T-helper 1 cell (primary cell): Measurements from ENCODE around the gene GPR156.
"Not testable (repeated sequence)": the region's sequence is repeated elsewhere in the genome, so short reads cannot be mapped to it uniquely, and the experiment has no call there.

Experiments
- DNase-seq, 5 donors: peaks; one replicate each; pipeline ENCODE4 v3.0.0-alpha.2; 2012 to 2020

GPR156 gene

DNA sequence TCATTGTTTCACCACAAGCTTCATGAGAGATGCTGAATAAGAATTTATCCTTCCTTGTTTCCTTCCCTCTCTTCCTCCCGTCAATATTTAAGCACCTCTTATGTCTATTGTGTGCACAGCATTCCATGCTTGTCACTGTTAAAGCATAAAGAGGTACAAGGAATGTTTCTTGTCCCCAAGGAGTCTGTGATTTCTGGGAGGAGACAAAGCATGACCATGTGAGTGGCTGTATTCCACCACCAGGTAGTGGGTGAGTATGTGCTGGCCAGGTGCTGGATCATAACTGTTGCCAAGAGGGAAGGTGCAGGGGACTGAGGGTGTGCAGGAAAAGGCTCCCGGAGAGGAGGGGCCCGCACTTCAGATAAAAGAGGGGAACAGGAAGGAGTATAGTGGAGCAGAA, 127.9 kb downstream of the GPR156 start:
- no peak for DNase-seq

DNA sequence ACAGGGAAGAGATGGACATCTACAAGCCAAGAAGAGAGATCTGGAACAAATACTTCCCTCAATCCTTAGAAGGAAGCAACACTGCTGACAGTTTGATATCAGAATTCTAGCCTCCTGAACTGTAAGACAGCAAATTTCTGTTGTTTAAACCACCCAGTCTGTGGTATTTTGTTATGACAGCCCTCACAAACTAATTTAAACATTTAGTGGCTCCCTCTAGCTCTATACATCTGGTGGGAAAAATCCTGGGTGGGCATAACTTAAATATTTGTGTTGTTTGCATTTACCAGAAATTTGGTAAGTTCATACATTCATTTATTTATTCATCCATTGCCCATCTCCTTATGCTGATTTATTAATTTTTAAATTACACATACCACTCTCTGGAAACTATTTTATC, 128.3 kb downstream of the GPR156 start:
- DNase-seq: no peak

GRCh38 chr3:120155694-120156093, 129.3 kb downstream of the GPR156 start:
- not testable (repeated sequence) for DNase-seq

DNA sequence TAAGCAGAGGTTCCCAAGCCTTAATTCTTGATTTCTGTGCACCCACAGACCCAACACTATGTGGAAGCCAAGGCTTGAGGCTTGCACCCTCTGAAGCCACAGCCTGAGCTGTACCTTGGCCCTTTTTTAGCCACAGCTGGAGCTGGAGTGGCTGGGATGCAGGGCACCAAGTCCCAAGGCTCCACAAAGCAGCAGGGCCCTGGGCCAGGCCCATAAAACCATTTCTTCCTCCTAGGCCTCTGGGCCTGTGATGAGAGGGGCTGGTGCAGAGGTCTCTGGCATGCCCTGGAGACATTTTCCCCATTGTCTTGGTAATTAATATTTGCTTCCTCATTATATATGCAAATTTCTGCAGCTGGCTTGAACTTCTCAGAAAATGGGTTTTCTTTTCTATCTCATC, 129.9 kb downstream of the GPR156 start:
- no peak for DNase-seq

DNA sequence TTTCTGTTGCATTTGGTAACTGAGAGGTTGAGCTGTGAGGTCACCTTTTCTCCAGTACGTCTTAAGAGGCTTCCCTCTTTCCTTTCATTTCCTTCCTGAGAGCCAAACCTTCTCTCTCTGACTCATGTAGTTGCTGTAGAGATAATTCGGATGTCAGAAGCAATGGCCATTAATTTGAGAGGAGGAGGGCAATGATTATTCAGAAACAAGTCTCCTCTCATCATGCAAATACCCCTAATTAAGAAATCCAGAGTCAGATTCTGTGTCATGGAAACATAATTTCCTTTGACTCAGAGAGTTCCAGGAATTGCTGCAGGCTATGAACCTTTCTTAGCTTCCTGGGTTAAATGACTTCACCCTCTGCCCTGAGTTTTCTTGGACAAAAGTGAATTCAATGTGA, 131.7 kb downstream of the GPR156 start:
- no peak for DNase-seq

- no peak for DNase-seq
These were observed 133.2 kb downstream of the GPR156 start for GRCh38 chr3:120151791-120152190.

DNA sequence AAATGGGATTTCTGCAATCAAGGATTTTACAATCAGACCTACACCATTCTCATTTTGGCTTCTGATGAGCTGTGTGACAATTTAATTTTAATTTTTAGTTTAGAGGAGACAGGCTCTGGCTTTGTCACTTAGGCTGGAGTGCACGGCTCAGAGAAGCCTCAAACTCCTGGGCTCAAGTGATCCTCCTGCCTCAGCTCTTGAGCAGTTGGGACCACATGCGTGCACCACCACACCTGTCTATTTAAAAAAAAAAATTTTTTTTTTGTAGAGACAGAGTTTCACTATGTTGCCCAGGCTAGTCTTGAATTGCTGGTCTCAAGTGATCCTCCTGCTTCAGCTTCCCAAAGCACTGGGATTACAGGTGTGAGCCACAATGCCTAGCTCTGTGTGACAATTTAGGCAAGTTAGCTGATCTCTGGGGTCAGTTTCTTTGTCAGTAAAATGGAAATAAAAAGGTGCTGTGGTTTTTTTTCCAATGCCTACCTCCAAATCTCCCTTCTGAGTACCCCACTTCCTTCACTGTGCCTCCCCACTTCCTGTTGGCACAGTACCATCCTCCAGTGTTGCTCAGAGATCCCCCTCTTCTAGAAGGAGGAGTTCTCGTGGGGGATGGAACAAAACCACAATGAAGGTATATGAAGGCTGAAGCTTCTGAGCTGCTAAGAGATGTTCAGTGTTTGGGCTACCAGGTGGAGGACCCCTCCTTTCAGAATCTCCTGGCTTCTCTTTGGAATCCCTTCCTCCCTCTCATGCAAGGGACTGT, 136.7 kb downstream of the GPR156 start:
- no peak for DNase-seq

DNA sequence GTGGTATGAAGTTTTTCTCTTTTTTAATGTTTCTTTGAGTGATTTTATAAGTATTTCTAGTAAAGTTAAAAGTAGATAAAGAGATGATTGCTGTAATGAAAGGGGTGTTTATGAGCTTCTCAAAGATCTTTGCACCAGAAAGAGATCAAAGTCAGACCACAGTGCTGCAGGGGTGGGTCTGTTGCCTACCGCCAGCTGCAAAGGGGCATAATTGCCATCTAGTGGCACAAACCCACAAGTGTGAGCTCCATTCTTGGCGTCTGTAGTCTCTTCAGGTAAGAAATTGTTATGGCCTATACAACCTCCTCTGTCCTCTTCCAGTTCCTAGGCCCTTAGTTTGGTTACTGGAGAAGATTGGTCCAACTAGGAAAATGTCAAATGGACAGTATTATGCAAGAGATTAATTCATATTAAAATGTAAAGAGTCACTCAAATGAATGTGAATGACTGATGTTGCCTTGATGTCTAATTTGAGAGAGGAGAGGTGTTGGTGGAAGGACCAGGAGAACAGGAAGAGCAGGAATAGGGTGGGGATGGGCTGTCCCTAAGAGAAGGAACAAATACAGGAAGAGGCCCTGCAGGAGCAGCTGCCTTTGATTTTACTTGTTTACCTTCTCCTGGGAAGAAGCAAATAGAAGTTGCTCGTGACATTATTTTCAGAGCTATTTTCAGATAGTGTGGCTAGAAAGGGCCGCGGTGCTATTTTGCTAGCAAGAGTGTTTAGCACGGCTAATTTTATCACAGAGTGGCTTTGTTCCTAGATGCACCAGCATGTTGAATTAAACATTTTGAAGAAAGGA, 137.8 kb downstream of the GPR156 start:
- DNase-seq: peak in 4 of 5 donors; percentile 21 to 36 (median 27)

GRCh38 chr3:120145542-120146285, 139.3 kb downstream of the GPR156 start:
- DNase-seq: peak in 1 of 5 donors; percentile 20

GRCh38 chr3:120144267-120144666, 140.8 kb downstream of the GPR156 start:
- no peak for DNase-seq

DNA sequence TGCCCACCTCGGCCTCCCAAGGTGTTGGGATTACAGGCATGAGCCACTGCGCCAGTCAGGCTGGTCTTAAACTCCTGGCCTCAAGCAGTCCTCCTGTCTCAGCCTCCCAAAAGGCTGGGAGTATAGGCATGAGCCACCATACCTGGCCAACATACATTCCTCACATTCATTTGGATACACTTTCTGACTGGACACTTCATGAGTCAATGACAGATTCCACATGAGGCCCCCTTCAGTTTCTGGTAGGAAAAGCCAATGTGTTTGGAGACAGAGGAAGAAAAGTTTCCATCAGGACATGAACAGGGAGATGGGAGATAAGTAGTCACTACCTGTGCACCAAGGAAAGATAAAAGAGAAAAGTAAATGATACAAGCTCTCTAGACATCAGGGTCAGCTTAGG, 141.3 kb downstream of the GPR156 start:
- DNase-seq: no peak

GRCh38 chr3:120142236-120142635, 142.8 kb downstream of the GPR156 start:
- no peak for DNase-seq

DNA sequence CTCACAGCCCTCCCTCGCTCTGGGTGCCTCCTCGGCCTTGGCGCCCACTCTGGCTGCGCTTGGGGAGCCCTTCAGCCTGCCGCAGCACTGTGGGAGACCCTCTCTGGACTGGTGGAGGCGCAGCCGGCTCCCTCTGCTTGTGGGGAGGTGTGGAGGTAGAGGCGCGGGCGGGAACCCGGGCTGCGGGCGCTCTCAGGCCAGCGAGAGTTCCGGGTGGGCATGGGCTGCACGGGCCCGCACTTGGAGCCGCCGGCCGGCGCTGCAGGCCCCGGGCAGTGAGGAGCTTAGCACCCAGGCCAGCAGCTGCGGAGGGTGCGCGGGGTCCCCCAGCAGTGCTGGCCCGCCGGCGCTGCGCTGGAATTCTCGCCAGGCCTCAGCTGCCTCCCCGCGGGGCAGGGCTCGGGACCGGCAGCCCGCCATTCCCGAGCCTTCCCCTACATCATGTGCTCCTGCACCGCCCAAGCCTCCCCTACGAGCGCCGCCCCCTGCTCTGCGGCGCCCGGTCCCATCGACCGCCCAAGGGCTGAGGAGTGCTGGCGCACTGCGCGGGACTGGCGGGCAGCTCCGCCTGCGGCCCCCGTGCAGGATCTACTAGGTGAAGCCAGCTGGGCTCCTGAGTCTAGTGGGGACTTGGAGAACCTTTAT, 144.8 kb downstream of the GPR156 start:
- DNase-seq: no peak

GRCh38 chr3:120139140-120139539, 145.9 kb downstream of the GPR156 start:
- no peak for DNase-seq

GRCh38 chr3:120137548-120137947, 147.5 kb downstream of the GPR156 start:
- DNase-seq: no peak

GRCh38 chr3:120130656-120131055, 154.4 kb downstream of the GPR156 start:
- DNase-seq: no peak

DNA sequence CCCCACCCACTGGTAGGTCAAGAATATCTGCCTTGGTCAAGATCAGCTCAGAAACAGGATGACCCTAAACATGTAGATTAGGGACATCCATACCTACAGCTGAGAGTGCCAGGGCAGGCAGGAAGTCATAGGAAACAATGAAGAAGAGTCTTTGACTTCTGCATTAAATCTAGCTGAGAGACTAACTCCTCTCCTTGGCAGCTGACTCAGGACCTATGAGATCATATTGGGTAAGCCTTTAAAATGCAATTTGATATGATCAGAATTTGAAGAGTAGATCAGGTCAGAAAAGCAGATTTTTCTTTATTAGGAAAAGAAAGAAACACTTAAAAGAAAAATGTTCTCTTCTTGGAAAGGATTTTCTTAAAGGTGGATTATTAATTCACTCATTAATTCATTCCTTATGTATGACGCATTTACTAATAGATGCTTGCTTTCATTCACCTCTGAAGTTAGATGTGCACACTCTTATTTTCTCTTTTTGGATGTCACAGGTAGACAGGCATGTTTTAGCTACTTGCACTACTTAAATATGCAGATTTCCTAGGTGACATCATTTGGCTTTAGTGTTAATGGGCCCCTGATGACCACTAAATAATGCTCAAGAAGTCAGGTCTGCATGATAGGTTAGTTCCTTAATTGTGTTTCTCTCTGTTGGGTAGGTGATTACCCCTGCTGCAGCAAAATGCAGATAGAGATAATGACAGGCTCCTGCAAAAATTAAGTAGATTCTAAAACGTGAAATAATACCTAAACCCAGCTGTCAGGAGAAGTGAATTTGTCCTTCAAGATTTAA, 155.1 kb downstream of the GPR156 start:
- DNase-seq: no peak

- DNase-seq: no peak
These were observed 156.0 kb downstream of the GPR156 start for GRCh38 chr3:120129051-120129450.

- DNase-seq: no peak
These were observed 159.0 kb downstream of the GPR156 start for GRCh38 chr3:120125992-120126391.

DNA sequence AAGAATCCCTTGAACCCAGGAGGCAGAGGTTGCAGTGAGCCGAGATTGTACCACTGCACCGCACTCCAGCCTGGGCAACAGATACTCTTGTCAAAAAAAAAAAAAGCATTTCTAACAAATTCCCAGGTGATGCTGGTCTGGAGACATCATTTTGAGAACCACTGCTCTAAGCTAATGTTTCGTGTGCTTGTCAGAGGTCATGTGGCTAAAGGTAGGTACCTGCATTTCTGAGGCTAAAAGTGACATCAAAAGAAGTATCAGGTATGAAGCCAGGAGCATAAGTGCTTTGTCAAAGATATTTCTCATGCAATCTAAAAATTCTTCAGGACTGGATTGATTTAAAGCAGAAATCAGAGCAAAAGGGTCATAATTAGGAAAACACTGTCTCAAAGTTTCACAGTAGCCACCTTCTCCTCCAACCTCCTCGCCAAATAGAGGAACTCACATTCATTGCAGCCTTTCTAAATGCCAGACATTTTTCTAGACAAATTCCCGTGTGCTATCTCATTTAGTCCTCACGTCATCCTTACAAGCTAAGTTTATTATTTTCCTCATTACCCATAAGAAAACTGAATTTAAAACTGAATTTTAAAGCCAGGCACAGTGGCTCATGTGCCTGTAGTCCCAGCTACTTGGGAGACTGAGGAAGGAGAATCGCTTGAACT, 165.0 kb downstream of the GPR156 start:
- DNase-seq: no peak
